GM06990 (cell line): ENCODE results near the gene DHX32.
A peak's percentile ranks its signal among the peaks of the same experiment; 100 is the strongest.
"Not testable (repeated sequence)": the region's sequence is repeated elsewhere in the genome, so short reads cannot be mapped to it uniquely, and the experiment has no call there.

Experiments used
- DNase-seq: peaks from one replicate; pipeline ENCODE4 v3.0.0-alpha.2; 2011; ENCODE audit not compliant: insufficient read length; ENCODE audit errors: extremely low read depth
- H3K27me3 ChIP-seq: replicated peaks from 2 replicates; pipeline ENCODE4 v1.6.0; 2011; ENCODE audit warnings: low read length; ENCODE audit not compliant: control insufficient read depth, insufficient read depth
- H3K36me3 ChIP-seq: 2 replicates; pipeline ENCODE4 v1.5.1; 2011; ENCODE audit warnings: low read length; ENCODE audit not compliant: control insufficient read depth, insufficient read depth
- H3K4me3 ChIP-seq: replicated peaks from 2 replicates; pipeline ENCODE4 v1.5.1; 2011; ENCODE audit warnings: low read depth, mild to moderate bottlenecking, control low read depth, low read length
- TF ChIP-seq, protein P1 (sequence below): IDR thresholded peaks from 2 replicates; pipeline ENCODE4 v1.5.1; 2011; ENCODE audit warnings: low read length, control low read depth, mild to moderate bottlenecking, inconsistent platforms; ENCODE audit not compliant: insufficient read depth, poor library complexity, severe bottlenecking

The DHX32 gene

GRCh38 chr10:125896088-125896934 lies 15.2 kb upstream of the DHX32 start, which contains the start of gene FANK1:
TSS of gene FANK1 (plus strand) at chr10:125896564. CDS start at chr10:125896643, 79 bp downstream.
- H3K27me3 ChIP-seq, H3K36me3 ChIP-seq: not testable (repeated sequence)
- DNase-seq: peak; percentile 81
- H3K4me3 ChIP-seq: peak within 1 kb of the TSS; percentile 63

GRCh38 chr10:125895130-125896087 lies 14.3 kb upstream of the DHX32 start:
- peak overlapping the region; percentile 63 for H3K4me3 ChIP-seq
- not testable (repeated sequence) for H3K36me3 ChIP-seq, H3K27me3 ChIP-seq
- DNase-seq: peak; percentile 51

DNA sequence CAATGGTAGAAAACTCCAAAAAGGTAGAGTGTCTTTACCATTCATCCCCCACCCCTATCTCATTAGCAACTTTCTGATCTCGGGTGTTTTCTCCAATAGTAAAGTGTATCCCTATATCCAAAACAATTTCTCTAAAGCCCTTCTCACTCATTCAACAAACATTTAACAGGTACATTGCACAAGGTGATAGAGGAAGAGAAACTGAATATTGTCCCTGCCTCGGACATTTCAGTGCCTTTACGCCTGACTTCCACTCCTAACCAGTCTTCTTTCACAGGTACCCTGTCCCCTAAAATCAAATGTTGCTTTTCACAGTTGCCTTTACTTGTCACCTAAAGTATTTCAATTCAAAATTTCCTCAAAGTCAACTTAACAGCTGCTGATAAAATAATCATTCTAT lies 13.1 kb upstream of the DHX32 start:
- not testable (repeated sequence) for DNase-seq, H3K27me3 ChIP-seq, H3K4me3 ChIP-seq, H3K36me3 ChIP-seq

DNA sequence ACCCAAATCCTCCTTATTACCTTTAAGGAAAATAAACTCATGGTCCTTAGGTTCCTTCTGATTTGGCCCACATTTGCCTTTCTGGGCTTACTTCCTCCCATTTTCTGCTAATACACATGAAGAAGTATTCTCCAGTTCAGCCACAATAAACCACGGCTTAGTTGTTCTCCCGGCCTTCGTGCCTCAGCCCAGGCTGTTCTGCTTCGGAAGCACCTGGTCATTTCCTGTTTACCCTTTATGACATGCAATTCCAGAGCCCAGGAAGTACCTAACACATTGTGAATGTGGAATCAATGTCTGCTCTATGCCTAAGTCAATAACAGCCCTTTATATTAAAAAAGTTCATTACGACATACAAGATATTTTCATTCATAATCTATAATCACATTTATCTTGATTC lies 11.3 kb upstream of the DHX32 start:
- DNase-seq, H3K27me3 ChIP-seq, H3K4me3 ChIP-seq, H3K36me3 ChIP-seq: not testable (repeated sequence)

GRCh38 chr10:125889441-125889840 lies 8.3 kb upstream of the DHX32 start:
- H3K27me3 ChIP-seq, H3K4me3 ChIP-seq, DNase-seq, H3K36me3 ChIP-seq: not testable (repeated sequence)

- no peak for DNase-seq
- Histone ChIP-seq H3K4me3 (no peak overlapping the region), H3K36me3 (no peaks in the 10 kb centered on the region), H3K27me3 (no peaks in the 10 kb centered on the region)
- TF ChIP-seq, protein P1, sequence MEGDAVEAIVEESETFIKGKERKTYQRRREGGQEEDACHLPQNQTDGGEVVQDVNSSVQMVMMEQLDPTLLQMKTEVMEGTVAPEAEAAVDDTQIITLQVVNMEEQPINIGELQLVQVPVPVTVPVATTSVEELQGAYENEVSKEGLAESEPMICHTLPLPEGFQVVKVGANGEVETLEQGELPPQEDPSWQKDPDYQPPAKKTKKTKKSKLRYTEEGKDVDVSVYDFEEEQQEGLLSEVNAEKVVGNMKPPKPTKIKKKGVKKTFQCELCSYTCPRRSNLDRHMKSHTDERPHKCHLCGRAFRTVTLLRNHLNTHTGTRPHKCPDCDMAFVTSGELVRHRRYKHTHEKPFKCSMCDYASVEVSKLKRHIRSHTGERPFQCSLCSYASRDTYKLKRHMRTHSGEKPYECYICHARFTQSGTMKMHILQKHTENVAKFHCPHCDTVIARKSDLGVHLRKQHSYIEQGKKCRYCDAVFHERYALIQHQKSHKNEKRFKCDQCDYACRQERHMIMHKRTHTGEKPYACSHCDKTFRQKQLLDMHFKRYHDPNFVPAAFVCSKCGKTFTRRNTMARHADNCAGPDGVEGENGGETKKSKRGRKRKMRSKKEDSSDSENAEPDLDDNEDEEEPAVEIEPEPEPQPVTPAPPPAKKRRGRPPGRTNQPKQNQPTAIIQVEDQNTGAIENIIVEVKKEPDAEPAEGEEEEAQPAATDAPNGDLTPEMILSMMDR: no peak
Observed at GRCh38 chr10:125886914-125887512, 5.9 kb upstream of the DHX32 start.

GRCh38 chr10:125883211-125883610 lies 2.1 kb upstream of the DHX32 start:
- H3K4me3 ChIP-seq: no peak overlapping the region
- no peaks in the 10 kb centered on the region for H3K27me3 ChIP-seq
- TF ChIP-seq, protein P1: no peak
- no peaks in the 10 kb centered on the region for H3K36me3 ChIP-seq
- DNase-seq: no peak

- H3K36me3 ChIP-seq: no peaks in the 10 kb centered on the region
- TF ChIP-seq, protein P1: no peak
- no peak overlapping the region for H3K4me3 ChIP-seq
- DNase-seq: no peak
- H3K27me3 ChIP-seq: no peaks in the 10 kb centered on the region
Observed at GRCh38 chr10:125882596-125882995, 1.5 kb upstream of the DHX32 start.
